ENCODE measurements around the gene ALAS1. TPM values are rescaled to one million over a fixed set of nuclear protein-coding genes. Genes with fewer than 3 reads are reported as not detected.
A peak's percentile ranks its signal among the peaks of the same experiment; 100 is the strongest.

ALAS1 gene
- total and polyA plus RNA-seq, 9 of the 15 experiments (the other 6 are each of a cell fraction or from before 2014, with no cell fraction given): 21.4 to 49.5 (median 34.4) TPM

GRCh38 chr3:52238761-52239701 is 41.1 kb downstream of the ALAS1 start, which contains the start of gene TWF2 (continued):
- TF ChIP-seq, protein P1, sequence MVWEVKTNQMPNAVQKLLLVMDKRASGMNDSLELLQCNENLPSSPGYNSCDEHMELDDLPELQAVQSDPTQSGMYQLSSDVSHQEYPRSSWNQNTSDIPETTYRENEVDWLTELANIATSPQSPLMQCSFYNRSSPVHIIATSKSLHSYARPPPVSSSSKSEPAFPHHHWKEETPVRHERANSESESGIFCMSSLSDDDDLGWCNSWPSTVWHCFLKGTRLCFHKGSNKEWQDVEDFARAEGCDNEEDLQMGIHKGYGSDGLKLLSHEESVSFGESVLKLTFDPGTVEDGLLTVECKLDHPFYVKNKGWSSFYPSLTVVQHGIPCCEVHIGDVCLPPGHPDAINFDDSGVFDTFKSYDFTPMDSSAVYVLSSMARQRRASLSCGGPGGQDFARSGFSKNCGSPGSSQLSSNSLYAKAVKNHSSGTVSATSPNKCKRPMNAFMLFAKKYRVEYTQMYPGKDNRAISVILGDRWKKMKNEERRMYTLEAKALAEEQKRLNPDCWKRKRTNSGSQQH (CRISPR knock-in tag; IDR thresholded peaks at IDR 0.05): no peak
- TF ChIP-seq TAF1 (IDR thresholded peaks at IDR 0.05; ENCODE audit: control insufficient read depth, extremely low read depth, insufficient read depth, low read length, severe bottlenecking): peak; percentile 26
- no peak for TF ChIP-seq KHSRP (IDR thresholded peaks at IDR 0.05)
- TF ChIP-seq SAP30 (IDR thresholded peaks at IDR 0.05; ENCODE audit: borderline replicate concordance, insufficient read depth, low read depth, low read length, poor library complexity, severe bottlenecking): peak; percentile 40
- no peak for TF ChIP-seq THRAP3 (IDR thresholded peaks at IDR 0.05; ENCODE audit: borderline replicate concordance)
- TF ChIP-seq ZFPM2 (CRISPR knock-in tag; IDR thresholded peaks at IDR 0.05): no peak
- TF ChIP-seq, protein P2, sequence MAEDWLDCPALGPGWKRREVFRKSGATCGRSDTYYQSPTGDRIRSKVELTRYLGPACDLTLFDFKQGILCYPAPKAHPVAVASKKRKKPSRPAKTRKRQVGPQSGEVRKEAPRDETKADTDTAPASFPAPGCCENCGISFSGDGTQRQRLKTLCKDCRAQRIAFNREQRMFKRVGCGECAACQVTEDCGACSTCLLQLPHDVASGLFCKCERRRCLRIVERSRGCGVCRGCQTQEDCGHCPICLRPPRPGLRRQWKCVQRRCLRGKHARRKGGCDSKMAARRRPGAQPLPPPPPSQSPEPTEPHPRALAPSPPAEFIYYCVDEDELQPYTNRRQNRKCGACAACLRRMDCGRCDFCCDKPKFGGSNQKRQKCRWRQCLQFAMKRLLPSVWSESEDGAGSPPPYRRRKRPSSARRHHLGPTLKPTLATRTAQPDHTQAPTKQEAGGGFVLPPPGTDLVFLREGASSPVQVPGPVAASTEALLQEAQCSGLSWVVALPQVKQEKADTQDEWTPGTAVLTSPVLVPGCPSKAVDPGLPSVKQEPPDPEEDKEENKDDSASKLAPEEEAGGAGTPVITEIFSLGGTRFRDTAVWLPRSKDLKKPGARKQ (CRISPR knock-in tag; IDR thresholded peaks at IDR 0.05): no peak
- TF ChIP-seq ASH1L (IDR thresholded peaks at IDR 0.05; ENCODE audit: borderline replicate concordance, low read depth, partially characterized antibody): no peak
- no peak for TF ChIP-seq SRF (CRISPR knock-in tag; IDR thresholded peaks at IDR 0.05)
- no peak for TF ChIP-seq U2AF2 (optimal IDR thresholded peaks at IDR 0.05; ENCODE audit: low read depth, low read length)
- no peak for TF ChIP-seq ZNF75A (CRISPR knock-in tag; IDR thresholded peaks at IDR 0.05)
- TF ChIP-seq ZNF174 (CRISPR knock-in tag; IDR thresholded peaks at IDR 0.05): no peak
- TF ChIP-seq CAMTA2 (CRISPR knock-in tag; conservative IDR thresholded peaks at IDR 0.05): no peak
- TF ChIP-seq SFPQ (IDR thresholded peaks at IDR 0.05; ENCODE audit: low read depth, low read length): no peak
- TF ChIP-seq JUNB (CRISPR knock-in tag; conservative IDR thresholded peaks at IDR 0.05): no peak
- TF ChIP-seq, protein P3, sequence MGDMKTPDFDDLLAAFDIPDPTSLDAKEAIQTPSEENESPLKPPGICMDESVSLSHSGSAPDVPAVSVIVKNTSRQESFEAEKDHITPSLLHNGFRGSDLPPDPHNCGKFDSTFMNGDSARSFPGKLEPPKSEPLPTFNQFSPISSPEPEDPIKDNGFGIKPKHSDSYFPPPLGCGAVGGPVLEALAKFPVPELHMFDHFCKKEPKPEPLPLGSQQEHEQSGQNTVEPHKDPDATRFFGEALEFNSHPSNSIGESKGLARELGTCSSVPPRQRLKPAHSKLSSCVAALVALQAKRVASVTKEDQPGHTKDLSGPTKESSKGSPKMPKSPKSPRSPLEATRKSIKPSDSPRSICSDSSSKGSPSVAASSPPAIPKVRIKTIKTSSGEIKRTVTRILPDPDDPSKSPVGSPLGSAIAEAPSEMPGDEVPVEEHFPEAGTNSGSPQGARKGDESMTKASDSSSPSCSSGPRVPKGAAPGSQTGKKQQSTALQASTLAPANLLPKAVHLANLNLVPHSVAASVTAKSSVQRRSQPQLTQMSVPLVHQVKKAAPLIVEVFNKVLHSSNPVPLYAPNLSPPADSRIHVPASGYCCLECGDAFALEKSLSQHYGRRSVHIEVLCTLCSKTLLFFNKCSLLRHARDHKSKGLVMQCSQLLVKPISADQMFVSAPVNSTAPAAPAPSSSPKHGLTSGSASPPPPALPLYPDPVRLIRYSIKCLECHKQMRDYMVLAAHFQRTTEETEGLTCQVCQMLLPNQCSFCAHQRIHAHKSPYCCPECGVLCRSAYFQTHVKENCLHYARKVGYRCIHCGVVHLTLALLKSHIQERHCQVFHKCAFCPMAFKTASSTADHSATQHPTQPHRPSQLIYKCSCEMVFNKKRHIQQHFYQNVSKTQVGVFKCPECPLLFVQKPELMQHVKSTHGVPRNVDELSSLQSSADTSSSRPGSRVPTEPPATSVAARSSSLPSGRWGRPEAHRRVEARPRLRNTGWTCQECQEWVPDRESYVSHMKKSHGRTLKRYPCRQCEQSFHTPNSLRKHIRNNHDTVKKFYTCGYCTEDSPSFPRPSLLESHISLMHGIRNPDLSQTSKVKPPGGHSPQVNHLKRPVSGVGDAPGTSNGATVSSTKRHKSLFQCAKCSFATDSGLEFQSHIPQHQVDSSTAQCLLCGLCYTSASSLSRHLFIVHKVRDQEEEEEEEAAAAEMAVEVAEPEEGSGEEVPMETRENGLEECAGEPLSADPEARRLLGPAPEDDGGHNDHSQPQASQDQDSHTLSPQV (IDR thresholded peaks at IDR 0.05): peak; percentile 39; the same call in 1 of the 2 replicates
- TF ChIP-seq ZNF717 (CRISPR knock-in tag; IDR thresholded peaks at IDR 0.05): no peak

Measured in K562 (cell line).